ENCODE data around the gene SPANXN3. TPM values are rescaled to one million over a fixed set of nuclear protein-coding genes. Genes with fewer than 3 reads are reported as not detected.

The SPANXN3 gene
- total RNA-seq, 4 donors from 2014 or later, result not detected

DNA sequence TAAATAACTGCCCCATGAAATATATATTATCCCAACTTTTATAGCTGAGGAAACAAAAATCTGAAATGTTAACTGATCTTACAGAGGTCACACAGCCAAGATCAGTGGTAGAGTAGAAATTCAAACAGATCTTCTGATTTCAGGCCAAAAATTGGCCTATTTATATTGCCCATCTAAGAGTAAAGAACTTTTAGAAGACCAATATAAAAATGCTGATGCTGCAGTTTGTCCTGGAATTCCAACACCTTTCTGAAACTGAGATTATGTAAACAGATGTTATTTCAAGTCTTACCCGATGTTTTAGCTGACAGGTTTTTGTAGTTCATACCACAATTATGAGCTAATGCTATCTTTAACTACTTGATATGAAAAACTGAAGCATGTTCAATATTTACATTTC lies 51.1 kb downstream of the SPANXN3 start:
- TF ChIP-seq POLR2A (IDR thresholded peaks at IDR 0.05), result no peak
- TF ChIP-seq, protein P1, sequence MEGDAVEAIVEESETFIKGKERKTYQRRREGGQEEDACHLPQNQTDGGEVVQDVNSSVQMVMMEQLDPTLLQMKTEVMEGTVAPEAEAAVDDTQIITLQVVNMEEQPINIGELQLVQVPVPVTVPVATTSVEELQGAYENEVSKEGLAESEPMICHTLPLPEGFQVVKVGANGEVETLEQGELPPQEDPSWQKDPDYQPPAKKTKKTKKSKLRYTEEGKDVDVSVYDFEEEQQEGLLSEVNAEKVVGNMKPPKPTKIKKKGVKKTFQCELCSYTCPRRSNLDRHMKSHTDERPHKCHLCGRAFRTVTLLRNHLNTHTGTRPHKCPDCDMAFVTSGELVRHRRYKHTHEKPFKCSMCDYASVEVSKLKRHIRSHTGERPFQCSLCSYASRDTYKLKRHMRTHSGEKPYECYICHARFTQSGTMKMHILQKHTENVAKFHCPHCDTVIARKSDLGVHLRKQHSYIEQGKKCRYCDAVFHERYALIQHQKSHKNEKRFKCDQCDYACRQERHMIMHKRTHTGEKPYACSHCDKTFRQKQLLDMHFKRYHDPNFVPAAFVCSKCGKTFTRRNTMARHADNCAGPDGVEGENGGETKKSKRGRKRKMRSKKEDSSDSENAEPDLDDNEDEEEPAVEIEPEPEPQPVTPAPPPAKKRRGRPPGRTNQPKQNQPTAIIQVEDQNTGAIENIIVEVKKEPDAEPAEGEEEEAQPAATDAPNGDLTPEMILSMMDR (IDR thresholded peaks at IDR 0.05), result no peak
- no peak for DNase-seq (ENCODE audit: low spot score in 2 of 2)
- intact Hi-C loops (cut with DNase I; ENCODE audit: low total_unique reads), result no loop called here
- WGBS, 2 donors, result 38 to 67% methylated on average over 1 of the region's 1 CpG
- H3K4me3 ChIP-seq (ENCODE audit: low read depth, poor library complexity, severe bottlenecking), result no peak overlapping the region

- no peak overlapping the region for H3K4me3 ChIP-seq (ENCODE audit: low read depth, poor library complexity, severe bottlenecking)
- intact Hi-C loops (cut with DNase I; ENCODE audit: low total_unique reads), result no loop called here
- WGBS, 2 donors, result 66 to 79% methylated on average over 10 of the region's 10 CpGs
- TF ChIP-seq POLR2A (IDR thresholded peaks at IDR 0.05), result no peak
- TF ChIP-seq, protein P1 (IDR thresholded peaks at IDR 0.05), result no peak
- no peak for DNase-seq (ENCODE audit: low spot score in 2 of 2)
Observed at GRCh38 chrX:143462696-143463095, 54.6 kb downstream of the SPANXN3 start.

GRCh38 chrX:143461606-143462005 lies 55.7 kb downstream of the SPANXN3 start:
- DNase-seq (ENCODE audit: low spot score in 2 of 2), result no peak
- WGBS, 2 donors, result 73 to 80% methylated on average over 3 of the region's 3 CpGs

More at GRCh38 chrX:143461606-143462005, 55.7 kb downstream of the SPANXN3 start:
- intact Hi-C loops (cut with DNase I; ENCODE audit: low total_unique reads), result no loop called here
- no peak overlapping the region for H3K4me3 ChIP-seq (ENCODE audit: low read depth, poor library complexity, severe bottlenecking)
- TF ChIP-seq POLR2A (IDR thresholded peaks at IDR 0.05), result no peak
- TF ChIP-seq, protein P1 (IDR thresholded peaks at IDR 0.05), result no peak

Other genes starting within 250 kb of the SPANXN3 start
- 1 to 10 TPM; 1.8 to 5.1 (median 3.5) TPM for gene SLITRK4, start 118.6 kb upstream of the SPANXN3 start, total RNA-seq
- gene SPANXN2, start 203.3 kb upstream of the SPANXN3 start, total RNA-seq, result not detected

Data from lower leg skin (tissue), 4 donors.